Measurements from ENCODE around the gene DPF1.
A peak's percentile ranks its signal among the peaks of the same experiment; 100 is the strongest.
"Not testable (repeated sequence)": the region's sequence is repeated elsewhere in the genome, so short reads cannot be mapped to it uniquely, and the experiment has no call there.

DPF1 gene

DNA sequence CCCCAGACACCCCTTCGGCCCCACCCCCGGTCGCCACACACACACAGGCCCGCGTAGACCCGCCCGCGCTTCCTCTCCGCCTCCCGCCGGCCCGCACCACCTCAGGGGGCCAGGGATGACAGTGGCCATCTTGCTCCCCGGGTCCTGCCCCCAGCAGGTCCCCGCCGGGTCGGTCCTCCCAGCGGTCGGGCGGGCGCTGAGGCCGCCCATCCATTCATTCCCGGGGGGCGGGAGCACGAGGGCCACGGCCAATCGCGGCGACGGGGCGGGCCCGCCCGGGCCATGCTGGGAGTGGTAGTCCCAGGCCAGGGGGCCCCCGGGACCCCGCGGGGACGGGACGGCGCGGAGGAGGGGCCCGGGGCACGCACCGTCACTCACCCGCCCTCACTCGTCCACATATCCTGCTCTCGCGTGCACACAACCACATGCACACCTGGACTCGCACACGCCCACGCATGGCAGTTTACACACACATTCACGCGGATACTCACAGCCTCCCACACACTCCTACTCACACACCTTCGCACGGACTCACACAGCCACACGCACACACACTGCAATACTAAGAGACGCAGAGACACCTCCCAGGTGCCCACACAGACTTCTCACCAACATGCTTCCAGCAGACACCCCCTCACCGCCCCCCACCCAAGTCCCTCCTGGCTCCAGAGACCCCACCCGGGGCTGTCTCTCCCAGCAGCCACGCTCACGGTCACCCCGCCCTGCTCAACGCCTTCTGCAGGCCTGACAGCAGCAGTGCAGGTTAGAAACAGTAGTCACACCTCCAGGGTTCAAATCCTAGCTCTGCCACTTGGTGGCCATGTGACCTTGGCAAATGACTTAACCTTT is at the start of gene DPF1:
Gene DPF1 (minus strand): TSS at position 209 of the 849 bp plus-strand sequence. CDS start 80 bp downstream, at position 129.
- peak; percentile 97 for DNase-seq (ENCODE audit: low spot score)

DNA sequence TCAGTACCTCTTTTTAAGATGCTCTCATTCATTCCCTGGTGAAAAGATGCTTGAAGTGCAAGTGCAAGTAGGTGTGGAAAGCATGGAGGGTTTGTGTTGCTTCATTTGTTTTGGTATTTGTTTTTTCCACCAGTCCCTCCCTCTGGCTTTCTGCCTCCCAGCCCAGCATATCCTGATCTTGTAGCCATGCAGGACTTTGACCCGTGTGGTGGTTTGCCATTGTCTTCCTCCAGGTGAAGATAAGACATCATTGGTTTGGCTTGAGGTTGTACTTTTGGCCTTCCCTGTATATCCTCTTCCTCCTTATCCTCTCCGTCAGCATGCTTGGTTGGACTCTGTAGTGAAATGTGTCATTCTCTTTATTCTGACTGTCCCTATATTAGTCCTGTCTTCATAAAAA is 49.5 kb upstream of the DPF1 start:
- no peak for DNase-seq (ENCODE audit: low spot score)

GRCh38 chr19:38270587-38271167 is 46.7 kb upstream of the DPF1 start:
- peak; percentile 23 for DNase-seq (ENCODE audit: low spot score)

- DNase-seq (ENCODE audit: low spot score), result no peak
These were observed 44.5 kb upstream of the DPF1 start for GRCh38 chr19:38268539-38268938.

DNA sequence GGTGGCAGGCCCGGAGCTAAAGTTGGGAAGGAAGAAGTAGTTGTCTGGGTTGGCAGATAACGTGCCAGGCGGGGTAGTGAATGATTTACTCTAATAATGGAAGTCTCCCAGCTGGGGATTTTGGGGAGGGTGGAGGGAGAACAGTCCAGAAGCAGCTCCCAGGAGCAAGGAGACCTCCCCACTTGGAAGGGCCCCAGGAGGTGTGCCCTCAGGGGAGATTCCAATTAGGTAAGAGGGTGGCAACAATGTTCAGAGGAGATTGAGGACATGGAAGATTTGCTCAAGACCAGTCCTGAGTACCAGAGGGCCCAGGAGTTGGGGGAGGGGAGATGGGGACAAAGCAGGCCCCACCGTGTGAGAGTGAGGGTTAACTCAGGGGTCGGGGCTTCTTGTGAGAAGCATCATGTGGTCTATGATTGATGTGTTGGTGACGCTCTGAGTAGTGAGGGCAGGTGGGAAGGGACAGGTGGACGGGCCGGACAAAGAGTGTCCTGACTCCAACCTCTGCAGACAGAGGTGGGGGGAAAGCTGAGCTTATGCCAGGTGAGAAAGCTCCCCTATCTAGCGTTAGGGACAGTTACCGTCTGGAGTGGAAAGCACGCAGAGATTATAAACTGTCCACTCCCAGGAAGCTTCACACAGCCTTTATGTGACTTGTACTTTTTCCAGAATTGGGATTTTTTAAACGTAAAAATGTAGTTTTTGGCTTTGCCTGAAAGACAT is 43.9 kb upstream of the DPF1 start:
- no peak for DNase-seq (ENCODE audit: low spot score)

DNA sequence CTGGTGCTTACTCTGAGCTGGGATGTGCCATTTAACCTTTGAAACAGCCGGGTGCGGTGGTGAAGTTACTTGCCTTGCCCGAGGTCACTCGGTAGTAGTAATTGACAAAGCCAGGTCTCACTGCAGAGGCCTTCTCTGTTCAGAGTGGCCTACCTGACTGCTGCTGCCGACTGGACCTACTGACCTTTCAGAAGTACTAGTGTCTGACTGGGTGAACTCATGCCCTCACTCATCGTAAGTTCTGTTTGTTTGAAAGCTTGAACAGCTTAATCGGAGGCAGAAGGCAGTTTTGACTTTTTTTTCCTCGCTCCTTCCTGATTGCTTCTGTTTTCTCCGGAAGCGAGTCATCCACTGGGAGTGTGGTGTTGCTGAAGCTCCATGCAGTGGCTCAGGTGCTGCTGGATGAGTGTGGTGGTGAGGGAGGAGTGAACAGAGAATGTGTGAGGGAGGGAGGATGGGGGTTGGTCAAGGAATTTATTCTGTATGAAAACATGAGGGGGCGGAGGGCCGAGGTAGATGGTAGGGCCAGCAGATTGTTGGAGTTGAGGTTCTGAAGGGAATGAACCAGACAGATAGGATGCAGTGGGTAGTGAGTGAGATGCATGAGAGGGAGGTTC is 43.1 kb upstream of the DPF1 start:
- DNase-seq (ENCODE audit: low spot score), result no peak

GRCh38 chr19:38265921-38266429 is 42.0 kb upstream of the DPF1 start:
- no peak for DNase-seq (ENCODE audit: low spot score)

- DNase-seq (ENCODE audit: low spot score), result no peak
These were observed 41.3 kb upstream of the DPF1 start for GRCh38 chr19:38265213-38265861.

DNA sequence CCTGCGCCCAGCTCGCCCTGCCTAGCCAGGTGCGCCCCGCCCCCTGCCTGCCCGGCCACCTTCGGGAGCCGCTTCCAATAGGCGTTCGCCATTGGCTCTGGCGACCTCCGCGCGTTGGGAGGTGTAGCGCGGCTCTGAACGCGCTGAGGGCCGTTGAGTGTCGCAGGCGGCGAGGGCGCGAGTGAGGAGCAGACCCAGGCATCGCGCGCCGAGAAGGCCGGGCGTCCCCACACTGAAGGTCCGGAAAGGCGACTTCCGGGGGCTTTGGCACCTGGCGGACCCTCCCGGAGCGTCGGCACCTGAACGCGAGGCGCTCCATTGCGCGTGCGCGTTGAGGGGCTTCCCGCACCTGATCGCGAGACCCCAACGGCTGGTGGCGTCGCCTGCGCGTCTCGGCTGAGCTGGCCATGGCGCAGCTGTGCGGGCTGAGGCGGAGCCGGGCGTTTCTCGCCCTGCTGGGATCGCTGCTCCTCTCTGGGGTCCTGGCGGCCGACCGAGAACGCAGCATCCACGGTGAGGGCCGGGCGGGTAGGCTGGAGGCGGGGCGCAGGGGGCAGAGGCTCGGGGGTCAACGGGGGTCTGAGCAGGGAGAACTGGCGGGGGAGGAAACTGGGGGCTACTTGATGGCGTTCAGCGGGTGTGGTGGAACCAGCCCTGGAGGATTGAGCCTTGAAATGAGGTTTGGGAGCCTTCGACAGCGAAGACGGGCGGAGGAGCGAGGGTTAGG is 40.6 kb upstream of the DPF1 start, which contains the start of gene SPINT2:
Gene SPINT2 (plus strand): TSS at position 88 of the 727 bp plus-strand sequence. CDS start 320 bp downstream, at position 408.
- no peak for DNase-seq (ENCODE audit: low spot score)

DNA sequence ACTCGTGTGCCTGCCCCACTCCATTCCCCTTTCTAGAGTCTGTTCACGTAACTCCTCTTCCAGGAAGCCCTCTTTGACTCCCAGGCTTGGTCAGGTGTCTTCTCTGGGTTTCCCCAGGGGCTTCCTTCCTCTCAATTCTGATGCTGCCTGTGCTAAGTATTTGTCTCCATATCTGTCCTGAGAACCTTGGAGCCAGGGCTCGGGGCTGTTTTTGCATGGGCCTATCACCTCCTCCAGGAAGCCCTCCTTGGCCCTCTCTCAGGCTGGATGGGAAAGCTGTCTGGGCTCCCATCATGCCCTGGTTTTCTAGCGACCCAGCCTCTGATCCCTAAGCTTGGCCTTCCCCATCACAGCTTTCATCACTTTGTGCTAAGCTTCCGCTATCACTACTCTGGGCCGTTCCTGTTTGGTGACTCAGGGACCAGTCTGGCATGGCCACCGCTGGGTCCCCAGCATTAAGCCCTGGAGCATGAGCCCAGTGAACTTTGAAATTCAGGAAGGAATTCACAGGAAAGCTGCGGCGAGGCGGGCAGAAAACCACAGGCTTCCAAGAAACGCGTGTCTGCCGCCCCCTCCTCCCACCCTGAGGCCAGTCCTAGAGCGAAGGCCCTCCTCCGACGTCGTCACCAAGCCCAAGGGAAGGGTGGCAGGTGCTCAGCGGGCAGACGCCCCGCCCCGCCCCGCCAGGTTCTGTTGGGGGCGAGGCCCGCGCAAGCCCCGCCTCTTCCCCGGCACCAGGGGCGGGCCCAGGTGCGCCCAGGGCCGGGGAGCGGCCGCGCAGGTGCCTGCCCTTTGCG is 39.9 kb upstream of the DPF1 start:
- peak; percentile 74 for DNase-seq (ENCODE audit: low spot score)

GRCh38 chr19:38262585-38263268 is 38.7 kb upstream of the DPF1 start:
- DNase-seq (ENCODE audit: low spot score), result no peak

DNA sequence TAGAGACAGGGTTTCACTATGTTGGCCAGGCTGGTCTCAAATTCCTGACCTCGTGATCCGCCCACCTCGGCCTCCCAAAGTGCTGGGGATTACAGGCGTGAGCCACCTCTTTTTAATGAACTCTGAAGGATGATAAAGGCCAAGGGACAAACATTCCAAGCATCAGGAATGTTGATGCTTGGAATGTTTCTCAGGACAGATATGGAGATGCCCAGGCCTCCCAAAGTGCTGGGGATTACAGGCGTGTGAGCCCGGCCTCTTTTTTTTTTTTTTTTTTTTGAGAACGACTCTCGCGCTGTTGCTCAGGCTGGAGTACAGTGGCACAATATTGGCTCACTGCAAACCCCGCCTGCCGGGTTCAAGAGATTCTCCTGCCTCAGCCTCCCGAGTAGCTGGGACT is 37.9 kb upstream of the DPF1 start:
- not testable (repeated sequence) for DNase-seq (ENCODE audit: low spot score)

DNA sequence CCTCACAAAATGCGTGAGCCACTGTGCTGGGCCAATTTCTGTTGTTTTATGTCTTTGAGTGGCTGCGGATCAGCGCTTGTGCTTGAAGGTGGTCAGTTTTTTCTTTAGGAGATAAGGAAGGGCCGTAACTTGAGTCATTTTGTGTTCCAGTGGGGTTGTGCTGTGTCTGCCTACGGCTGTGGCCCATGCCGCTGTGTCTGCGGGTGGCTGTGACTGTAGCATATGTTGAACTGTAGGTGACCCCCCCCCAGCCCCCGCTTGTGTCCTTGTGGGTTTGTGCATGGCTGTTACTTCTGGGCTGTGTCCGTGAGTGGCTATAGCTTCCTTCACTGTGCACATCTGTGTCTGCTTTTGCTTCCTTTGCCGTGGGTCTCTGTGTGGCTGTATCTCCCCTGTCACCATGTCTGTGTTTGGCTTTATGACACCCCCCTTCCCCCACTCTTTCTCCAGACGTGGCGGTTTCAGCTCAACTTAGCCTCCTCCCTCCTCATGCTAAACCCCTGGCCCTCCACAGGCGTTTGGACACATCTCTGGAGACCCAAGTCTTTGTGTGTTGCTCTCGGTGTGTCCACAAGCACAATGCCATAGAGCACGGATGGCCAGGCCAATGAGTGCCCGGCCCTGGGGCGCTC is 31.5 kb upstream of the DPF1 start:
- no peak for DNase-seq (ENCODE audit: low spot score)

DNA sequence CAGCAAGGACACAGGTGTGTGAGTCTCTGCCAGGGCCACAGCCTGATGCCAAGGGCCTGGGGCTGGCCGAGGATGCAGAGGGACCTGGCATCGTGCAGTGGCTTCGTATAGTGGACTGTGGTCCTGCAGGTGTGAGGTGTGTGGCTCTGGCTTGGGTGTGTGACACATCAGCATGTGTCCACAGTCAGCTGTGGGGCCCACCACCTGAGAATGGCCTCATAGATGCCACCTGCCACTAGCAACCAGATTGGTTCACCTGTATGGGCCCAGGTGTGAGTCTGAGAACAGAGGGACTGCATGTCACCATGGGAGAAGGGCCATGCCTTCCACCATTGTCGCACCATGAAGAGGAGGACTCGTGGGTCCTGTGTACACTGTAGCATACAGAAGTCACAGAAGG is 29.8 kb upstream of the DPF1 start:
- no peak for DNase-seq (ENCODE audit: low spot score)

GRCh38 chr19:38252941-38253691 is 29.1 kb upstream of the DPF1 start:
- no peak for DNase-seq (ENCODE audit: low spot score)

DNA sequence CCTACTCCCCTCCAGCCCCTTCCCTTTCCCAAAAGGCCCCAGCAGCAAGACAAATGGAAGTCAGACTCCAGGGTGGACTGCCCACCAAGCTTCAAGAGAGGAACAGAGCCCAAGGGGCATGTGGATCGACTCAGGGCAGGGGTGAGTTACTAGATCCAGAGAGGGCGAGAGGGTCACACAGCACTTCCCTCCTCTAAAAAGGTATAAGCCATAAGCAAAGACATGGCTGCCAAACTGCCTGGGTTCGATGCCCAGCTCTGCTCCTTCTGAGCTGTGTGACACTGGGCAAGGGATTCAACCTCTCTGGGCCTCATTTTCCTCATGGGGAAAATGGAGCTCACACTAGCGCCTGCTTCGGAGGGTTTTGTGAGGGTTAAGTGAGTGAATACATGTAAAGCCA is 28.4 kb upstream of the DPF1 start:
- no peak for DNase-seq (ENCODE audit: low spot score)

- peak; percentile 63 for DNase-seq (ENCODE audit: low spot score)
These were observed 27.6 kb upstream of the DPF1 start for GRCh38 chr19:38251564-38252051.
